ENCODE measurements around the gene RNASET2. TPM values are rescaled to one million over a fixed set of nuclear protein-coding genes. Genes with fewer than 3 reads are reported as not detected.

The RNASET2 gene
- total RNA-seq, 1 donor = 16.8 TPM

DNA sequence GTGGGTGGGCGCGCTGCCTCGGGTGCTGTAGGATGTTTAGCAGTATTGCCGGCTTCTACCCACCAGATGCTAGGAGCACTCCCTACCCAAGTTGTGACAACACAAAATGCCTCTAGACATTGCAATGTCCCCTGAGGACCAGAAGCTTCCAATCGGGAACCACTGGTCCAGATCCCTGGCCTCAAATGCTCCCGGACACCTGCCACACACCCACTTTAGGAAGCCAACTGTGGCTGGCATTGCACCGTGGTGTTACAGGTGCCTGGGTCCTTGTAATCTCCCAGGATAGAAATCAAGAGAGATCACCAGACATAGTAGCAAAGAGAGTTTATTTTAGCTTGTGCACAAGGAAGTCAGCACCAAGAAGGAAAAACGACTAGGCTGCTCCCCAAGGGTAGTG is 14.9 kb upstream of the RNASET2 start:
- H3K4me3 ChIP-seq (ENCODE audit: low read depth, low read length) = no peak overlapping the region
- TF ChIP-seq, protein P1, sequence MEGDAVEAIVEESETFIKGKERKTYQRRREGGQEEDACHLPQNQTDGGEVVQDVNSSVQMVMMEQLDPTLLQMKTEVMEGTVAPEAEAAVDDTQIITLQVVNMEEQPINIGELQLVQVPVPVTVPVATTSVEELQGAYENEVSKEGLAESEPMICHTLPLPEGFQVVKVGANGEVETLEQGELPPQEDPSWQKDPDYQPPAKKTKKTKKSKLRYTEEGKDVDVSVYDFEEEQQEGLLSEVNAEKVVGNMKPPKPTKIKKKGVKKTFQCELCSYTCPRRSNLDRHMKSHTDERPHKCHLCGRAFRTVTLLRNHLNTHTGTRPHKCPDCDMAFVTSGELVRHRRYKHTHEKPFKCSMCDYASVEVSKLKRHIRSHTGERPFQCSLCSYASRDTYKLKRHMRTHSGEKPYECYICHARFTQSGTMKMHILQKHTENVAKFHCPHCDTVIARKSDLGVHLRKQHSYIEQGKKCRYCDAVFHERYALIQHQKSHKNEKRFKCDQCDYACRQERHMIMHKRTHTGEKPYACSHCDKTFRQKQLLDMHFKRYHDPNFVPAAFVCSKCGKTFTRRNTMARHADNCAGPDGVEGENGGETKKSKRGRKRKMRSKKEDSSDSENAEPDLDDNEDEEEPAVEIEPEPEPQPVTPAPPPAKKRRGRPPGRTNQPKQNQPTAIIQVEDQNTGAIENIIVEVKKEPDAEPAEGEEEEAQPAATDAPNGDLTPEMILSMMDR (IDR thresholded peaks at IDR 0.05; ENCODE audit: insufficient read depth, low read length) = no peak
- no peak for DNase-seq (ENCODE audit: low read depth)

DNA sequence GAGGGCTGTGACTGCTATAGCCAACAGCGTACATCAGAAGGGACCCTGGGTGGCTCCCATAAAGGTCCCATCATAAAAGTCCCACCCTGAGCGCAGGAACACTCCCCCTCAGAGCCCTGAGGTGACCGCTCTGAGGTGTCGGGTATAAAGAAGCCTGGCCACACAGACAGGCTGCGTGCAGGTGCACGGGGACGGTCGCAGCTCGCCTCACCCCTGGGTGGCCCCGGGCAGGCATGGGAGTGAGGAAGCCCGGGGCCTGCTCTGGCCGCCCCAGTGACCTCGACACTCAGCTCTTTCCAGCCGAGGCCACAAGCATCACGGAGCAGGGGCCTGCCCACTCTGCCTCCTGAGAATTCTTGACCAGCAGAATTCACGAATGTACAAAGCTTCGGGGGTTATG is 14.4 kb upstream of the RNASET2 start:
- no peak for DNase-seq (ENCODE audit: low read depth)
- no peak overlapping the region for H3K4me3 ChIP-seq (ENCODE audit: low read depth, low read length)
- TF ChIP-seq, protein P1 (IDR thresholded peaks at IDR 0.05; ENCODE audit: insufficient read depth, low read length) = no peak

DNA sequence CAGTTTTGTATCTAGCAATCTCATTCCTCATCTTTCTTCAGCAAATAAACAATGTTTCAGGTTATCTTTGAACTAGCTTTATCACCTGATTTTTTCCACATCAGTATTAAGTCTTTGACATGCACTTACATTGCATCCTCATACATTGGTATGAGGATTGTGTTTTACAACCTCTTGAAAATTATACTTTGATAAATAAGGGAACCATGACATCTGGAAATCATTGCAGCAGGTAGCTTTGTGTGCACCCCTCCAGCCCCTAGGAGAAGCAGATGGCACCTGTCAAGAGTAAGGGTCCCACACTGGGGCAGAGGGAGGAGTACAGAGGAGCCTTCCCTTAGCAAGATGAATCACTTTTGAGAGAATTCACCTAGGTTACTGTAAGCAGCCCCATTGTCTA is 13.7 kb upstream of the RNASET2 start:
- no peak overlapping the region for H3K4me3 ChIP-seq (ENCODE audit: low read depth, low read length)
- TF ChIP-seq, protein P1 (IDR thresholded peaks at IDR 0.05; ENCODE audit: insufficient read depth, low read length) = no peak
- DNase-seq (ENCODE audit: low read depth) = no peak

DNA sequence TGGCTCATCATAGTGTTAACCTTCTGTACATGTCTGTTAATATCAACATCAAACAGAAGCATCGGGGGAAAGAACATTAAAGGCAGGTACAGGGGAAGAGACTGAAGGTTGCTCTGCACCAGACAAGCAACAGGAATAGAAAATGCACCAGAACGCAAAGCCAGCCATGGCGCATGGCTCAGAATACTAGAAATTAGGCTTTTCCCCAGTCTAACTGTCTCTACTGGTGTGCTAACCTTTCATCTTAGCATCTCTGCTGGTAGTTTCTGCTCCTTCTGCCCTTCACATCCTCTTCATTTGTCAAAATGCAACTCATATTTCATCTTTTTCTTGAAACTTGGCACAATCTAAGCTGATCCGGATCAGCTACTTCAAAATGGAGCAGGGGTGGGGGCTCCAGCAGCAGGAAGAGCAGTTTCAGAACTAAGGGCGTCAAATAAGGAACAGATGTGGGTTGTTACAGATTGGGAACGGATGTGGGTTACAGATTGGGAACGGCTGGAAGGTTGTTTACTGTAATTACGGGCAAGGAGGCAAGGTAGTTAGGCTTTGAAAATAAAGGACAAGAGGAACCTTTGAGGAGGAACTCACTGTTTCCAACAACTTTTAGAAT is 13.1 kb upstream of the RNASET2 start:
- DNase-seq (ENCODE audit: low read depth) = no peak
- TF ChIP-seq, protein P1 (IDR thresholded peaks at IDR 0.05; ENCODE audit: insufficient read depth, low read length) = no peak
- no peak overlapping the region for H3K4me3 ChIP-seq (ENCODE audit: low read depth, low read length)

DNA sequence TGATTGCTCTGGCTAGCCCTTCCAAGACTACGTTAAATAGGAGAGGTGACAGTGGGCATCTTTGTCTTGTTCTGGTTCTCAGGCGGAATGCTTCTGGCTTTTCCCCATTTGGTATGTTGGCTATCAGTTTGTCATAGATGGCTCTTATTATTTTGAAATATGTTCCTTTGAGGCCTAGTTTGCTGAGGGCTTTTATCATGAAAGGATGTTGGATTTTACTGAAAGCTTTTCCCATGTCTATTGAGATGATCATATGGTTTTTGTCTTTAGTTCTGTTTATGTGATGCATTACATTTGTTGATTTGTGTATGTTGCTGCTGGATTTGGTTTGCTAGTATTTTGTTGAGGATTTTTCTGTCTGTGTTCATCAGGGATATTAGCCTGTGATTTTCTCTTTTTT is 9.9 kb upstream of the RNASET2 start:
- no peak overlapping the region for H3K4me3 ChIP-seq (ENCODE audit: low read depth, low read length)
- DNase-seq (ENCODE audit: low read depth) = no peak
- TF ChIP-seq, protein P1 (IDR thresholded peaks at IDR 0.05; ENCODE audit: insufficient read depth, low read length) = no peak

DNA sequence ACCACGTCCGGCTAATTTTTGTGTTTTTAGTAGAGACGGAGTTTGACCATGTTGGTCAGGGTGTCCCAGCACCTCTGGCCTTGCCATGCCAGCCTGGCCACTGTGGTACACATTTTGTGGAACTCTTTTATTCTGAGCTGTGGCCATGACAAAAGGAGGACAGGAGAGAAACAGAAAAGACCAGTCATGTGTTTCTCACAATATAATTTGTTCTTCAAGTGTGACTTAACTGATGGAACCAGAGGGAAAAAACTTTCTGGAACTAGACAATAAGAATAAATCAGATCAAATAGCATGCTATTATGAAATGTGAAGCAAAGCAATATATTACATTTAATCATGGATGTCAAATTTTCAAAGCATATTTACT is 4.2 kb upstream of the RNASET2 start:
- TF ChIP-seq, protein P1 (IDR thresholded peaks at IDR 0.05; ENCODE audit: insufficient read depth, low read length) = no peak
- no peak overlapping the region for H3K4me3 ChIP-seq (ENCODE audit: low read depth, low read length)
- DNase-seq (ENCODE audit: low read depth) = no peak
